Peyer's patch (tissue), 4 donors: Measurements from ENCODE around the gene BCAR1. TPM values are rescaled to one million over a fixed set of nuclear protein-coding genes. Genes with fewer than 3 reads are reported as not detected.
"Not testable (repeated sequence)": the region's sequence is repeated elsewhere in the genome, so short reads cannot be mapped to it uniquely, and the experiment has no call there.

Source experiments
- DNase-seq, 3 donors: peaks; one replicate each; pipeline ENCODE4 v3.0.0-alpha.2; 2017 to 2019
- H3K27ac ChIP-seq, 4 donors: fragments of 200-600 bp; sonication (generic); one replicate each; pipeline ENCODE4 v1.5.1; 2016 to 2019
- H3K27me3 ChIP-seq, 2 donors: fragments of 200-600 bp; sonication (generic); one replicate each; pipeline ENCODE4 v1.5.1; 2019
- H3K36me3 ChIP-seq, 3 donors: fragments of 200-600 bp; sonication (generic); one replicate each; pipeline ENCODE4 v1.5.1; 2016 to 2019
- H3K4me1 ChIP-seq, 4 donors: fragments of 200-600 bp; sonication (generic); one replicate each; pipeline ENCODE4 v1.5.1; 2016 to 2019
- H3K4me3 ChIP-seq, 4 donors: fragments of 200-600 bp; sonication (generic); 1 replicate in 3 of 4; 2 replicates in 1 of 4; pipeline ENCODE4 v1.5.1; 2016 to 2019; ENCODE audit warnings: mild to moderate bottlenecking in 1 of 4
- H3K9me3 ChIP-seq, 4 donors: fragments of 200-600 bp; sonication (generic); one replicate each; pipeline ENCODE4 v1.5.1; 2016 to 2019; ENCODE audit warnings: mild to moderate bottlenecking in 1 of 4
- POLR2A ChIP-seq, 2 donors: fragments of 450-650 bp; IDR thresholded peaks; one replicate each; pipeline ENCODE4 v1.5.1; 2017; ENCODE audit warnings: antibody characterized with exemption in 2 of 2, mild to moderate bottlenecking in 2 of 2, moderate library complexity in 2 of 2
- total RNA-seq, 4 donors: library from RNA; depleted of rRNA; stranded (reverse); fragments of >200 nt; gene quantifications; one replicate each; pipeline ENCODE4 v1.1.0, GENCODE V29; 2016
- TF ChIP-seq, protein P1 (sequence below), 6 experiments: fragments of 450-650 bp in 4 of 6; fragments of 200-600 bp in 2 of 6; sonication (generic) in 1 of 6; IDR thresholded peaks; one replicate each; pipeline ENCODE4 v1.5.1; 2017 to 2019; ENCODE audit warnings: antibody characterized with exemption in 6 of 6, mild to moderate bottlenecking in 3 of 6, moderate library complexity in 1 of 6

Gene BCAR1
- total RNA-seq, 4 donors from 2014 or later, result 77.6 to 251 (median 206) TPM

DNA sequence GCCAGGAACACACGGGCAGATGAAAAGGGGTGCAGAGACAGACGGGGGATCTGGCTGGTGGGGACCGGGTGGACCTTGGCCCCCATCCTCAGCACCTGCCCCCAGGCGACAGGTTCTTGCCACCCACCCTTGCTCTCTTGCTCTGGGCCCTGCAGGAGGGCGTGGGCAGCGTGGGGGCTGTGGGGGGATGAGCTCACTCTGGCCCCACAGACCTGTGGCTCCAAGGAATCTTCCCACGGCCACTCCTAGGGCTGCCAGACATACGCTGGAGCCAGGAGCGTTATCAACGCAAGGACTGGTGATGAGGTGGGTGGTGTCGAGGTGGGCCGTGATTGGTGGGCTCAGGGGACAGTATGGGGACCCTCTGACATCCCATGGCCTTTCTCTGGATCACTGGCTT lies 26.3 kb downstream of the BCAR1 start:
- Histone ChIP-seq H3K27ac (no peak overlapping the region), H3K27me3 (no peaks in the 10 kb centered on the region), H3K9me3 (no peaks in the 10 kb centered on the region), H3K4me3 (no peak overlapping the region), H3K36me3 (peaks cover 0 to 25% (median 0%) of the 10 kb centered on the region in 3 donors), H3K4me1 (no peaks in the 10 kb centered on the region)
- DNase-seq, result no peak
- TF ChIP-seq, protein P1, sequence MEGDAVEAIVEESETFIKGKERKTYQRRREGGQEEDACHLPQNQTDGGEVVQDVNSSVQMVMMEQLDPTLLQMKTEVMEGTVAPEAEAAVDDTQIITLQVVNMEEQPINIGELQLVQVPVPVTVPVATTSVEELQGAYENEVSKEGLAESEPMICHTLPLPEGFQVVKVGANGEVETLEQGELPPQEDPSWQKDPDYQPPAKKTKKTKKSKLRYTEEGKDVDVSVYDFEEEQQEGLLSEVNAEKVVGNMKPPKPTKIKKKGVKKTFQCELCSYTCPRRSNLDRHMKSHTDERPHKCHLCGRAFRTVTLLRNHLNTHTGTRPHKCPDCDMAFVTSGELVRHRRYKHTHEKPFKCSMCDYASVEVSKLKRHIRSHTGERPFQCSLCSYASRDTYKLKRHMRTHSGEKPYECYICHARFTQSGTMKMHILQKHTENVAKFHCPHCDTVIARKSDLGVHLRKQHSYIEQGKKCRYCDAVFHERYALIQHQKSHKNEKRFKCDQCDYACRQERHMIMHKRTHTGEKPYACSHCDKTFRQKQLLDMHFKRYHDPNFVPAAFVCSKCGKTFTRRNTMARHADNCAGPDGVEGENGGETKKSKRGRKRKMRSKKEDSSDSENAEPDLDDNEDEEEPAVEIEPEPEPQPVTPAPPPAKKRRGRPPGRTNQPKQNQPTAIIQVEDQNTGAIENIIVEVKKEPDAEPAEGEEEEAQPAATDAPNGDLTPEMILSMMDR (IDR thresholded peaks at IDR 0.05), result no peak
- TF ChIP-seq POLR2A (IDR thresholded peaks at IDR 0.05), result no peak

DNA sequence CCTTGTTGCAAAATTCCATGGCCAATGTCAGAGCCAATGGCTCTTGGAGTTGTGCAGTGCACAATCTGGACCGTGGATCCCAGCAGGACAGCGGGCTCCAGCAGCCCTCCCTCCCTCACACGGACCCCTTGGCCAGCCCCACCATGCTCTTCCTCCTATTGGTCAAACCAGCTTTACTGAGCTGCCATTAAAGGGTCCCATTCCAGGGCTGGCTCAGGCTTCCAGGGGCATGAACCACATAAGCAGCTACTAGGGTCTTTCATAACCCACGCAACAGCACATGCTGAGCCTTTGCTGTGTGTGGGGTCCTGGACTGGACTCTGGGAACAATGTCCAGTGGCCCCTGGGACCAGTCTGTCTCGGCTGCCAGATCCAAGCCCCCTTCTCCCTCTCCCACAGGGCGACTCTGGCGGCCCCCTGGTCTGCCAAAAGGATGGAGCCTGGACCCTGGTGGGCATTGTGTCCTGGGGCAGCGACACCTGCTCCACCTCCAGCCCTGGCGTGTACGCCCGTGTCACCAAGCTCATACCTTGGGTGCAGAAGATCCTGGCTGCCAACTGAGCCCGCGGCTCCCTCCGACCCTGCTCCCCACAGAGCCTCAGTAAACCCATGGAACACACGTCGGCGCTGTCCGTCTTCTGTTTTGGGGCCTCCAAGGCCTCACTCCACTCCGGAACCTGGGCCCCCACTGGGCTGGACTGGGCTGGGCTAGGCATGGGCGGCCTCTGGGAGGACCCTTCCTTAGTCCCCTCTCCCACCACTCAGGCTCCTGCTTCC lies 26.9 kb downstream of the BCAR1 start:
- Histone ChIP-seq H3K27ac (no peak overlapping the region), H3K4me1 (no peaks in the 10 kb centered on the region), H3K9me3 (no peaks in the 10 kb centered on the region), H3K36me3 (peaks cover 0 to 19% (median 0%) of the 10 kb centered on the region in 3 donors), H3K27me3 (no peaks in the 10 kb centered on the region), H3K4me3 (no peak overlapping the region)
- DNase-seq, result no peak
- TF ChIP-seq, protein P1 (IDR thresholded peaks at IDR 0.05), result no peak

DNA sequence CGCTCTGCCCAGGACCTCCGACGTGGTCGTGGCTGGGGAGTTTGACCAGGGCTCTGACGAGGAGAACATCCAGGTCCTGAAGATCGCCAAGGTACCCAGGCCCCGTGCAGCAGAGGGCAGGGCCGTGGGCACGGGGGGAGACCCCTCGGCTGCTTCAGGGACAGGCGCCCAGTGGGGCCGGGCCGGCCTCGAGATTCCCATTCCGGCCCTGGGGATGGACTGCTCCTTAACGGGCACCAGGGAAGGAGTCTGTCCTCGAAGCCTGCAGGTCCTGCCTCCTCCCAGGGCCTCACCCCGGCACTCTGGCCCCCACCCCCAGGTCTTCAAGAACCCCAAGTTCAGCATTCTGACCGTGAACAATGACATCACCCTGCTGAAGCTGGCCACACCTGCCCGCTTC lies 28.3 kb downstream of the BCAR1 start:
- not testable (repeated sequence) for H3K9me3 ChIP-seq, H3K36me3 ChIP-seq, H3K27me3 ChIP-seq, H3K4me1 ChIP-seq, H3K4me3 ChIP-seq, DNase-seq, H3K27ac ChIP-seq

DNA sequence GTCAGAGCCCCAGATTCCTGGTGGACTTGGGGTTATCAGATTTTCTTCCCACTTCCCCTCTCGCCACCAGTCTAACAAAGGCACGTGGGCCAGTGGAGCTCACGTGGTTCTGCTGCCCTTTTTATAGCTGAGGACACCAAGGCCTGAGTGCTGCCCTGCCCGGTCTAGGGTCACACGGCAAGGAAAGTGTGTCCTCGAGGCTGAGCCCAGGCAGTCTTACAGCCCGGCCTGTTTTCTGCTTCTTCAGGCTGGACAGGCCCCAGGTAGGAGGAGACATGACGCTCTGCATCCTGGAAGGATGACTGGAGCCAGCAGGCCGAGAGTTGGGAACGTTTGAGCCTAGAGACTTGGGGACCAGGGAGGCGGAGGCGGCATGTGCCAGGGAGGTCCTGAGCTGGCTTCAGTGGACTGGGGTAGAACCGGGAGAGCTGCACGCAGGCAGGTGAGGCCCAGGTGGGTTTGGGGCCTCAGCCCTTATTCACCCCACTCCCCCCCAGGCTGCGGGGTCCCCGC lies 29.1 kb downstream of the BCAR1 start:
- Histone ChIP-seq H3K9me3 (no peaks in the 10 kb centered on the region), H3K27ac (no peak overlapping the region), H3K27me3 (no peaks in the 10 kb centered on the region), H3K36me3 (no peaks in the 10 kb centered on the region), H3K4me3 (no peak overlapping the region), H3K4me1 (no peaks in the 10 kb centered on the region)
- no peak for TF ChIP-seq POLR2A (IDR thresholded peaks at IDR 0.05)
- TF ChIP-seq, protein P1 (IDR thresholded peaks at IDR 0.05), result no peak
- no peak for DNase-seq

DNA sequence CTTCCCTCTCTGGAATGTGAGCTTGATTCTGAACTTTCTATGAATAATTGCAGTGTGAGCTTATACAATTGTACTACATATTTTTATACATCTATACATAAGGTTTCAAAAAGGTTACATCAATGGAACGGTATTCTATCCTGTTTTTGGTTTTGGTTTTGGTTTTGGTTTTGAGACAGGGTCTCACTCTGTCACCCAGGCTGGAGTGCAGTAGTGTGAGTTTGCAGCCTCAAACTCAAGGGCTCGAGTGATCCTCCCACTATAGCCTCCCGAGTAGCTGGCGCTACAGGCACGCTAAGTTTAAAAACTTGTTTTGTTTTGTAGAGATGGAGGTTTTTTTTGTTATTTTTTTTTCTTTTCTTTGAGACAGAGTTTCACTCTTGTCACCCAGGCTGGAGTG lies 31.6 kb downstream of the BCAR1 start:
- no peaks in the 10 kb centered on the region for H3K36me3 ChIP-seq
- no peaks in the 10 kb centered on the region for H3K27me3 ChIP-seq
- peak overlapping the region in 1 of 4 donors; percentile 0 for H3K27ac ChIP-seq
- no peaks in the 10 kb centered on the region for H3K9me3 ChIP-seq
- DNase-seq, result no peak
- no peaks in the 10 kb centered on the region for H3K4me1 ChIP-seq
- H3K4me3 ChIP-seq, result no peak overlapping the region
- no peak for TF ChIP-seq POLR2A (IDR thresholded peaks at IDR 0.05)
- TF ChIP-seq, protein P1 (IDR thresholded peaks at IDR 0.05), result no peak

DNA sequence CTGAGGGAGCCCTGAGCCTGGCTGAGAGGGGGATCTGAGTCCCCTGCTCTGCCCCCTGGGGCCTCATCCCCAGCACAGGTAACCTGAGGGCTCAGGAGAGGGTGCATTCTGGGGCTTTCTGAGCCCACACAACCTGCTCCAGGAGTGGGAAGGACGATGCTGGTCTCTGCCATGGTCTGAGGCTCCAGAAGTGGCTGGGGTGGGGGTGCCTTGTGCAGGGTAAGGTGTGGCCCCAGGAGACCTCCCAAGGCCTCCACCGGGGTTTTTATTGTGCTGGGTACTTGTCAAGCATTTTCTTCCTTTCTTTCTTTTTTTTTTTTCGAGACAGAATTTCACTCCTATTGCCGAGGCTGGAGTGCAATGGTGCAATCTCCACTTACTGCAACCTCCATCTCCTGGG lies 32.3 kb downstream of the BCAR1 start:
- H3K4me3 ChIP-seq, result no peak overlapping the region
- TF ChIP-seq, protein P1 (IDR thresholded peaks at IDR 0.05), result no peak
- no peak for TF ChIP-seq POLR2A (IDR thresholded peaks at IDR 0.05)
- H3K36me3 ChIP-seq, result no peaks in the 10 kb centered on the region
- no peaks in the 10 kb centered on the region for H3K9me3 ChIP-seq
- no peaks in the 10 kb centered on the region for H3K27me3 ChIP-seq
- H3K27ac ChIP-seq, result no peak overlapping the region
- DNase-seq, result no peak
- H3K4me1 ChIP-seq, result no peaks in the 10 kb centered on the region
